ENCODE data around the gene NUFIP1. TPM values are rescaled to one million over a fixed set of nuclear protein-coding genes. Genes with fewer than 3 reads are reported as not detected.
"Not testable (repeated sequence)": the region's sequence is repeated elsewhere in the genome, so short reads cannot be mapped to it uniquely, and the experiment has no call there.

The NUFIP1 gene
- total and polyA plus RNA-seq, 2 donors: 3.5 to 8.8 TPM

DNA sequence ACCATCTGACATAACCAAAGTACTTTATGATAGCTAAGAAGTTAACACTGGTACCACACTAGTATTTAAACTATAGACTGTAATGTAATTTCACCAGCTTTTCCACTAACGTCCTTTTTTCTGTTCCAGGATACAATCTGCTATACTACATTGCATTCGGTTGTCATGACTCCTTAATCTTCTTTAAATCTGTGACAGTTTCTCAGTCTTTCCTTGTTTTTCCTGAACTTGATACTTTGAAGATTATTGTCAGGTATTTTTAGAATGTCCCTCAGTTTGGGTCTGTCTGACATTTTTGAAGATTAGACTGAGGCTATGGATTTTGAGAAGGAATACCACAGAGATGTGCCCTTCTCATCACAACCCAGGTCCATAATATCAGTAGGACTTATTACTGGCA lies 36.6 kb downstream of the NUFIP1 start:
- H3K4me1 ChIP-seq (ENCODE audit: insufficient read depth): no peaks in the 10 kb centered on the region
- no peaks in the 10 kb centered on the region for H3K36me3 ChIP-seq (ENCODE audit: insufficient read depth)
- no peak overlapping the region for H3K4me3 ChIP-seq (ENCODE audit: low read depth, low read length)
- no peak for DNase-seq (ENCODE audit: extremely low spot score)
- 91% methylated on average over 2 of the region's 2 CpGs for WGBS
- H3K27ac ChIP-seq (ENCODE audit: low read depth): no peak overlapping the region

GRCh38 chr13:44951184-44951583 lies 38.1 kb downstream of the NUFIP1 start:
- DNase-seq (ENCODE audit: extremely low spot score): no peak
- no peaks in the 10 kb centered on the region for H3K36me3 ChIP-seq (ENCODE audit: insufficient read depth)
- H3K4me1 ChIP-seq (ENCODE audit: insufficient read depth): no peaks in the 10 kb centered on the region
- H3K4me3 ChIP-seq (ENCODE audit: low read depth, low read length): no peak overlapping the region
- no peak overlapping the region for H3K27ac ChIP-seq (ENCODE audit: low read depth)

DNA sequence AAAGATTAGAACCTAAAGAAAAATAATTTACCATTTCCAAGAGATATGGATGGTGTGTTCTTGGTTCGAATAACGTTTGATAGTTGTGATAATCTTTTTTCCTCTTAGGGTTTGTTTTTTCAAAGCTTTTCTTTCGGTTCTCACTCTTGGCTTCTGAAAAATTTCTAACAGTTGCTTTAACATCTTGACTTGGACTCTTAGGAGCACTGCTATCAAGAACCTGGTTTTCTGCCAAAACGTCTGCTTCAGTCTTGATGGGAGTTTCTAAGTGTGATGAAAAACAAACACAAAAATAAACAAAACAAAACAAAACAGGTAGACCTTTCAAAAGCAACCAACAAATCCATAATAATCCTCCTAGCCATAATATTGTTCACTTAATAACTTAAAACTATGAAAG lies 45.9 kb downstream of the NUFIP1 start:
- not testable (repeated sequence) for H3K27ac ChIP-seq (ENCODE audit: low read depth); H3K4me3 ChIP-seq (ENCODE audit: low read depth, low read length); H3K36me3 ChIP-seq (ENCODE audit: insufficient read depth); H3K4me1 ChIP-seq (ENCODE audit: insufficient read depth); DNase-seq (ENCODE audit: extremely low spot score)
- WGBS: 59% methylated on average over 4 of the region's 4 CpGs

DNA sequence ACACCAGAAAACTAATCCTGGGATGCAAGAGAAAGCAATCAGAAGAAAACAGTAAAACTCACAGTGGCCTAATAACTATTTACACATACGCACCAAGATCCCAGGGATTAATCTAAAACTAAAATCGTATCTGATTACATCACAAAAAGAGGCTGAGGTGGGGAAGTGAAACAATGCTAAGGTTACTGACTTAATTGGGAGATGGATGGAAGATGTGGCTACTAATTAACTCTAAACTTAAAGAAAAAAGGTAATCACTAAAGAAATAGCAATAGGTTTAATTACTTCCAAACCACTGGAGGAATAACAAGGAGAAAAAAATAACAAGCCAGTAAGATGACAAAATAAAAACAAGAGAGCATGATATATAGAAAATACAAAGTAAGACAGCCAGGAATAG lies 50.4 kb downstream of the NUFIP1 start:
- H3K36me3 ChIP-seq (ENCODE audit: insufficient read depth): no peaks in the 10 kb centered on the region
- no peaks in the 10 kb centered on the region for H3K4me1 ChIP-seq (ENCODE audit: insufficient read depth)
- H3K27ac ChIP-seq (ENCODE audit: low read depth): no peak overlapping the region
- 75% methylated on average over 2 of the region's 2 CpGs for WGBS
- DNase-seq (ENCODE audit: extremely low spot score): no peak
- H3K4me3 ChIP-seq (ENCODE audit: low read depth, low read length): no peak overlapping the region

GRCh38 chr13:44936246-44936645 lies 53.0 kb downstream of the NUFIP1 start:
- no peak overlapping the region for H3K27ac ChIP-seq (ENCODE audit: low read depth)
- H3K4me1 ChIP-seq (ENCODE audit: insufficient read depth): no peaks in the 10 kb centered on the region
- 75% methylated on average over 1 of the region's 1 CpG for WGBS
- DNase-seq (ENCODE audit: extremely low spot score): no peak
- H3K36me3 ChIP-seq (ENCODE audit: insufficient read depth): no peaks in the 10 kb centered on the region
- H3K4me3 ChIP-seq (ENCODE audit: low read depth, low read length): no peak overlapping the region

DNA sequence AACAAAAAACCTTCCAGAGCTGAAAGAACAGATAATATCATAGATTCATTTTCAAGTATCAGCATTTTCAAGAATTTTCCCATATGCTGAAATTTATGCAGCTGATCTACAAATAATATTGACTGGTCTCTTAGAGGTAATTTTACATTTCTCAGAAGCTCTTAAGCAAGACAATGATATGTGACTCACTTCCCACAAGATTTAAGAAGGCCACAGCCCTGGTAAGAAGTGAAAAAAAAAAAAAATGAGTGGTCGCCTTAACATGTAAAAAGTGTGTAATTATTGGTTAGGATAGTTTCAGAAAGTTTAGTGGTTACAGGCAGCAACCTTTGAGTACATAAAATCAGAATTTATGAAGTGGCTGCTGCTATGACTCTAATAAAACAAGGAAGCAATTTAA lies 54.5 kb downstream of the NUFIP1 start:
- H3K4me1 ChIP-seq (ENCODE audit: insufficient read depth): no peaks in the 10 kb centered on the region
- 4% methylated on average over 1 of the region's 1 CpG for WGBS
- no peak overlapping the region for H3K27ac ChIP-seq (ENCODE audit: low read depth)
- no peak for DNase-seq (ENCODE audit: extremely low spot score)
- no peak overlapping the region for H3K4me3 ChIP-seq (ENCODE audit: low read depth, low read length)
- H3K36me3 ChIP-seq (ENCODE audit: insufficient read depth): no peaks in the 10 kb centered on the region

DNA sequence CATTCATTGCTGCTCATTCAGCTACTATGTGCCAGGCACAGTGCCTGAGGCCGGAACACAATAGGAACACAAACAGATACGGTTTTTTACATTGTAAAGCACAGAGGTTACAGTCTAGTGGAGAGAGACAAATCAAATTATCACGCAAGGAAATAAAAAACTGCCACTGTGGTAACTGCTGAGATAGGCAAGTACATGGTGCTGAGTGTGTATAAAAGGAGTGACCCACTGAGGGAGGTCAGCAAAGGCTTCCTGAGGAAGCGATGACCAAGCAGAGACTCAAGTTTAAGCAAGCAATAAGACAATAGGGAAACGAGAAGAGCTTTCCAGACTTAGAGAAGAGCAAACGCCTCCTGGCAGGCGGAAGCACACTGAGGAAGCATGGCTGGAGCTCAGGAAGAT lies 56.4 kb downstream of the NUFIP1 start:
- 61% methylated on average over 7 of the region's 7 CpGs for WGBS
- Histone ChIP-seq H3K36me3 (ENCODE audit: insufficient read depth) (no peaks in the 10 kb centered on the region), H3K4me1 (ENCODE audit: insufficient read depth) (no peaks in the 10 kb centered on the region), H3K4me3 (ENCODE audit: low read depth, low read length) (no peak overlapping the region), H3K27ac (ENCODE audit: low read depth) (no peak overlapping the region)
- no peak for DNase-seq (ENCODE audit: extremely low spot score)

- Histone ChIP-seq H3K27ac (ENCODE audit: low read depth) (no peak overlapping the region), H3K4me3 (ENCODE audit: low read depth, low read length) (no peak overlapping the region), H3K4me1 (ENCODE audit: insufficient read depth) (no peaks in the 10 kb centered on the region), H3K36me3 (ENCODE audit: insufficient read depth) (no peaks in the 10 kb centered on the region)
- no peak for DNase-seq (ENCODE audit: extremely low spot score)
- WGBS: 69% methylated on average over 5 of the region's 5 CpGs
Measured at GRCh38 chr13:44932171-44932849, 57.0 kb downstream of the NUFIP1 start.

GRCh38 chr13:44930963-44931623 lies 58.2 kb downstream of the NUFIP1 start:
- WGBS: 74% methylated on average over 7 of the region's 7 CpGs
- Histone ChIP-seq H3K36me3 (ENCODE audit: insufficient read depth) (no peaks in the 10 kb centered on the region), H3K4me1 (ENCODE audit: insufficient read depth) (no peaks in the 10 kb centered on the region), H3K4me3 (ENCODE audit: low read depth, low read length) (no peak overlapping the region), H3K27ac (ENCODE audit: low read depth) (no peak overlapping the region)
- no peak for DNase-seq (ENCODE audit: extremely low spot score)

GRCh38 chr13:44930280-44930679 lies 59.0 kb downstream of the NUFIP1 start:
- H3K4me3 ChIP-seq (ENCODE audit: low read depth, low read length): no peak overlapping the region
- no peak overlapping the region for H3K27ac ChIP-seq (ENCODE audit: low read depth)
- 81% methylated on average over 3 of the region's 3 CpGs for WGBS
- DNase-seq (ENCODE audit: extremely low spot score): no peak
- H3K4me1 ChIP-seq (ENCODE audit: insufficient read depth): no peaks in the 10 kb centered on the region
- no peaks in the 10 kb centered on the region for H3K36me3 ChIP-seq (ENCODE audit: insufficient read depth)

GRCh38 chr13:44929692-44930091 lies 59.6 kb downstream of the NUFIP1 start:
- no peak overlapping the region for H3K4me3 ChIP-seq (ENCODE audit: low read depth, low read length)
- no peak overlapping the region for H3K27ac ChIP-seq (ENCODE audit: low read depth)
- H3K4me1 ChIP-seq (ENCODE audit: insufficient read depth): no peaks in the 10 kb centered on the region
- DNase-seq (ENCODE audit: extremely low spot score): no peak
- WGBS: 85% methylated on average over 3 of the region's 3 CpGs
- H3K36me3 ChIP-seq (ENCODE audit: insufficient read depth): no peaks in the 10 kb centered on the region

GRCh38 chr13:44927968-44928367 lies 61.3 kb downstream of the NUFIP1 start:
- Histone ChIP-seq H3K36me3 (ENCODE audit: insufficient read depth) (no peaks in the 10 kb centered on the region), H3K4me1 (ENCODE audit: insufficient read depth) (no peaks in the 10 kb centered on the region), H3K4me3 (ENCODE audit: low read depth, low read length) (no peak overlapping the region), H3K27ac (ENCODE audit: low read depth) (no peak overlapping the region)
- WGBS: 57% methylated on average over 4 of the region's 4 CpGs
- DNase-seq (ENCODE audit: extremely low spot score): no peak

- no peak overlapping the region for H3K4me3 ChIP-seq (ENCODE audit: low read depth, low read length)
- no peak overlapping the region for H3K27ac ChIP-seq (ENCODE audit: low read depth)
- 25% methylated on average over 2 of the region's 2 CpGs for WGBS
- no peaks in the 10 kb centered on the region for H3K36me3 ChIP-seq (ENCODE audit: insufficient read depth)
- H3K4me1 ChIP-seq (ENCODE audit: insufficient read depth): no peaks in the 10 kb centered on the region
- DNase-seq (ENCODE audit: extremely low spot score): no peak
Measured at GRCh38 chr13:44921931-44922758, 67.1 kb downstream of the NUFIP1 start.

All from urinary bladder (tissue), 4 donors.